KG1 (cell line): Measurements from ENCODE around the gene ESRP2.

Experiments
- DNase-seq: peaks from one replicate; lab custom pipeline; 2025; lab: John Stamatoyannopoulos, UW

ESRP2 gene

DNA sequence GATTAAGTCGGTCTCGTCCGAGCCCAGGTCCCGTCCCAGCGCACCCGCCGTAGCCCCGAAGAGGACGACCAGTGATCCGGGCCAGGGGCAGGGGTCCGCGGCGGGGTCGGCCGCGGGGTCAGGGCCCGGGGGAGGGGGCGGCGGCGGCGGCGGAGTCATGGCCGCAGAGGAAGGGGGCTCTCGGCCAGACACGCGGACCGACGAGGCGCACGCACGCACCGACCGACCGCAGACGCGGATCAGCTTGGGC, at the start of gene ESRP2:
ESRP2 (minus strand) TSS at position 241 of the 250 bp plus-strand sequence; CDS start at position 159, 82 bp downstream.
- DNase-seq, result no peak

DNA sequence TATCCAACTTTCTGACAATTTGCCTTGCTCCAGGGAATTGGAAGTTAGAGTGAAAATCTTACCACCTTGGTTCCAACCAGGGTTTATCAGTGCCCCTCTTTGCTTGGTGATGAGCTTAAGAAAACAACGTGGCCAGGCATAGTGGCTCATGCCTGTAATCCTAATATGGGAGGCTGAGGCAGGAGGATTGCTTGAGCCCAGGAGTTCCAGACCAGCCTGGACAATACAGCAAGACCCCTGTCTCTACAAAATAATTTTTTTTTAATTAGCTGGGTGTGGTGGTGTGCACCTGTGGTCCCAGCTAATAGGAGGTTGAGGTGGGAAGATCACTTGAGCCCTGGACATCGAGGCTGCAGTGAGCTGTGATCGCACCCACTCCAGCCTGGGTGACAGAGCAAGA, 49.8 kb upstream of the ESRP2 start:
- no peak for DNase-seq

DNA sequence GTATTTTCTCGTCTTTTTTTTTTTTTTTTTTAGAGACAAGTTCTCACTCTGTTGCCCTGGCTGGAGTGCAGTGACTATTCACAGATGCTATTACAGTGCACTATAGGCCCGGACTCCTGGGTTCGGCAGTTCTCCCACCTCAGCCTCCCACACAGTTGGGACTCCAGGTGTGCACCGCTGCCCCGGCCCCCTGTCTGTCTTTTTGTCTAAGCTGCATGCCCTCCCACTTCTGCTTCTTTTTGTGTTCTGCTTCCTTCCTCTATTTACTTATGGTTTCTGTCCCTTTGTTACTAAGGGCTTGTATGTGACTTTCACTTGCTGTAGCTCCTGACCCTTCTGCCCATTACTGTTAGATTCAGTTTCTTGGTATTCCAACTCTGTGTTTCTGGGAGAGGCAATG, 48.9 kb upstream of the ESRP2 start:
- DNase-seq, result no peak

DNA sequence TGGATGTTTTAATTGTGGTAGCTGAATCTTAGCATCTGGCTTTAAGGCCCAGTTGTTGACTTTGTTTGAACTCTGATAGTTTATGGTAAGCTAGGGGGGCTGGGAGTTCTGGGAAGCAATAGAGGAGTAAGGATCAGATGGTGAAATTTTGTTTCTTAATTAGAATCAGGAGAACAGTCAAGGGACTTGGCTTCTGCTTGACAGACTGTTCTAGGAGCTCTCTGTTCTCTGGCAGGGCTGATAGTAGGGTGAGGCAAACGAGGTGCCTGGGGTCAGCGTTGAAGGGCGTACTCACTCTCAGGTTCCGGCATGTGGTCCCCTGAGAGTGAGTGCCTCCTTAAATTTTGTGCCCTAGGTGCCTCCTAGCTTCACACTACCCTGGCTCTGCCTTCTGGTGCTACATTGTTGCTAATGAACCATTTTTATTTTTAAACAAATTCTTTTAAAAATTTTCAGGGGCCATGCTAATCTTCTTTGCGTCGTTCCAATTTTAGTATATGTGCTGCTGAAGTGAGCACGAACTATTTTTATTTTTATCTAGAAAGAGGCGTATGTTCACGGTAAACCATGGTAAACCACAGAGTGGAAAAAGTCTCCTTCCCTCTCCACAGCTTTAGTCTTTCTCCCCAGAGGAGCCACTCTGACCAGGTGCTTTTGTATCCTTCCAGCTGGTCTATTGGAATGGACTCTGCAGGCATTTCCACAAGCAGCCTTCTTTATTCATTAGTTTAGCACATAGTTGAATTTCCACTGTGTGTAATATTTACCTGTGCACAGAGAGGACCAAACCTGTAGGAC, 48.1 kb upstream of the ESRP2 start:
- no peak for DNase-seq

DNA sequence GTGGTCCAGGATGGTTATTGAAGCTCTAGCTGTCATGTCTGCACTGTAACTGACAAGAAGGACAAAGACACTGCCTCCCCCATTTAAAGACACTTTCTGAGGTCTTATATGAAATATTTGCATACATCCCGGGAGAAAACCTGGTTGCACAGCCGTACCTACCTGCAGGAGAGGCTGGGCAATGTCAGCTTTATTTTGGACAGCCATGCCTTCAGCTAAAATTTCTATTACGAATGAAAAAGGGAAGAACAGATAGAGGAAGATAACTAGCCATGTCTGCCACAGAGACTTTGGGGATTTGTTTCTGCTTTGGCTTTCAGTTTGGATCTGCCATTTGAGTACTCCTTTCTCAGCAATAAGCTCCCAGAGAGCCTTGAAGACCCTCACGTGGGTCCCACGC, 47.4 kb upstream of the ESRP2 start:
- DNase-seq, result no peak

DNA sequence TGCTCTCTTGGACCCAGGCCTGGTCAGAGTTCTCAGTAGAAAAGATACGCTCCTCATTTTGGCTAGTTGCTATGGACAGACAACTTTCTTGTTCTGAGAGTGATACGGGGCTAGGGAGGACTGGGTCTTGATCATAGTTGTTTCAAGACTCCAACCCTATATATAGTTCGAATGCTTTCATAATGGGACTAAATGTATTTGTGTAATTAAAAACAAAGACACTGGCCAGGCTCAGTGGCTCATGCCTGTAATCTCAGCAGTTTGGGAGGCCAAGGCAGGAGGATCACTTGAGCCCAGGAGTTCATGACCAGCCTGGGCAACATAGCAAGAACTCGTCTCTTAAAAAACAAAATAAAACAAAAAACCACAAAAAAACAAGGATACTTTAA, 46.1 kb upstream of the ESRP2 start:
- no peak for DNase-seq

DNA sequence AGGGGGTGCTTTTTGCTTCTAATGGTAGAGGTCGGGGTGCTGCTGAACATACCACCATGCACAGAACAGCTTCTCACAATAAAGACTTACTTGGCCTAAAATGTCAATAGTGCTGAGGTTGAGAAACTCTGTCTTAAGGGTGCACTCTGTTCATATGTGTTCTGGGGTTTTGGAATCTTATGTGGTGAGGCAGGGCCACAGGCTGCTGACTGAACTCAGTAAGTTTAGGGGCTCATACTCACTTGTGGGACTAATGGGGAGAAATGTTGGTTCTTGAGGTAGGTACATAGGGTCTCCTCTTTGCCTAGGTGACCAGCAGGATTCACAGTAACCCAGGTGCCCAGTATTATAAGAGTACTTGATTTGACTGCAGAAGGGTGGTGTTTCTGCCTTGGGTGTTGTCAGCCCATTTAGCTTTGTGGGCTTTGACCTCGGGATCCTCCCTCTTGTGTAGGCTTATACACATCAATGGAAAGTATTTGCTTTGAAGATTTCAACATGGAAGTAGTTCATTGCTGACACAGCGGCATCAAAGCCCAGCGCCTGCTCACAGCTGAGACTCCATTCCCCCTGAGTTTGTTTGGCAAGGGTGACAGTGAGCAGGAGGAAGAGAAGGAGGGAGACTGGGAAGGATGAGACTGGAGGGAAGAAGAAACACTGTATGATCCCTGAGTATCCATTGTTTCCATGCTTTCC, 45.6 kb upstream of the ESRP2 start:
- no peak for DNase-seq

DNA sequence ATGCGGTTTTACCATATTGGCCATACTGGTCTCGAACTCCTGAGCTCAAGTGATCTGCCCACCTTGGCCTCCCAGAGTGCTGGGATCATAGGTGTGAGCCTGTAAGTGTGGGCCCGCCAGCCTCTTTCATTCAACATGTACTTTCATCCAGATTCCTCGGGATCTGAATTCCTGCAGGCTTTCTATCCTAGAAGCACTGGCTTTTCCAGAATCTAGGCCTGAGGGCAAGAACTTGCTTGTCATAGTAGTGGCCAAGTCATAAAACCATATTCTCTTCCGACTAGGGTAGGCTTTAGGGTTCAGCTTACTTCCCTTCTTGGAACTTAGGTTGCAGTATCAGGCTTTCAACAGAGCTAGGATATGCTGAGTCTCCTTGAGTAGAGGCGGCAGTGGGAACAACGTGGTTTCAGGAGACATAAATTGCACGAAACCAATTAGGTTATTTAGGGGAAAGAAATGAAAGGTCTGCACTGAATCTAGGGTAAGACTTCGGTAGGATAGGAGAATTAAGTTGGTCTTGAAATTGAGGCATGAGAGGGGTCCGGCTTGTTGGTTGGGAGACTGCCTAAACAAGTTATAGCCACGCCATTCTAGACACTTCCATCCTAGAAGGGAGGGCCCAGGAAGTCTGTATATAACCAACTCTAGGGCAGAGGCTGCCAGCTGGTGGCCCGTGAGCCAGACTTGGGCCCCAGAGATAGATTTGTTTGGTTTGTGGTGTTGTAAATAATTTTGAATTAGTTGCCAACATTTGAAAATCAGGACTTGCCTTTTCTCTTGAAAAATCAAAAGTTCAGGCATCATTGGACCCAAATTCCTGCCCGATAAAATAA, 44.0 kb upstream of the ESRP2 start:
- no peak for DNase-seq

DNA sequence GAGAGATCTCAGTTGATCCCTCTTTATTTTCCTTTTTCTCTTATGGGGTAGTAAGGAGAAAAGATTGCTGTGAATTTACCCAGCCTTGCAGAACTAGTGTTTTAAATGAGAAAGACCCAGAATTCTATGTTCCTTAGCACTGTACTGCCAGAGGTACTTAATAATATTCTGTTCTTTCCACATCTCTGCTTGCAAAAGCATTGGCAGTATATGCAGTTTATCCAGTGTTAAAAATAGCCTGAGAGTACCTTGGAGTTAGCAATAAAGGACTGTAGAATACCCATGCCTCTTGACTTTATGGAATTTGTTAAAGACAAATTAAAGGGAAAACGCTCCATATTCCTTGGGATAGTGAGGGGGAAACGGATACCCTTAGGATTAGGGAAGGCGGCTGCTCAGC, 40.3 kb upstream of the ESRP2 start:
- no peak for DNase-seq

DNA sequence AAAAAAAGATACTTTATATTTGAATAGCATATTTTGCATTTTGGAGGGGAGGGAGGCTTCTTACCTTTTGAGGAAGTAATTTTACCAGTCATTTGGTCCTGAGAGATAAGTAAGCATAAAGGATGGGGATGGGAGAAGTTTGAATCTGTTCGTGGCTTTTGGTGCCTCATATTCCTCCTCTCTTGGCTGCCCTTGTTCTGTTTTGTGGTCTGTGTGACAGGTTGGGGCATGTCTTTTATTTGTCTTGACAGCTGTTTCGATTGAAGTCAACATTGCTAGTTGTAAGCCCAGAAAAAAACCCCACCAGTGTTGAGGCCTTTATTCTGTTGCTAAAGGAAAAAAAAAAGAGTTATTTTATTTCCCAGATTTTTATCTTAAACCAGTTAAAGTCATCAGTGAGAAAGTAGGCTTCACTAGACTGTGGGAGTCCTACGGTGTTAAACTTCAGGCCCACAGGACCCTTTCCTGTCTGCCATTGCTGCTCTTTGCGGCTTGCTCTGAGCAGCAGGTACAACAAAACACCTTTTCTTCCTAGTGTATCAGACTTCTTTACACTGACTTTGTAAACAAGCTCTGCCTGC, 39.8 kb upstream of the ESRP2 start:
- no peak for DNase-seq

DNA sequence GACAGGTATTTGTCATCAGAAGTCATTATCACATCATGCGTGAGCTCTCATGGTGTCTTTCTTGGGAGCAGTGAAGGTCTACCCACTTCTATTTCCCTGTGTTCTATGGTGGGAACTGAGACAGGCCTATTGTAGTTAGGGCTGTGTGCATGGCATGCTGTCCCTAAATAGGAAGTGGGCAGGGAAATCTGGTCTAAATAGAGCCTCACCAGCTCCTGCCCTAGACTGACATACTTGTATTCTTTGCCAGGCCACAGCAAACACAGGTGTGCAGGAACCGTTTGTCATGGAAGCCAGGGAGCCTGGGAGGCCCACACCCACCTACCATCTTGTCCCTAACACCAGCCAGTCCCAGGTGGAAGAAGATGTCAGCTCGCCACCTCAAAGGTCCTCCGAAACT, 38.5 kb upstream of the ESRP2 start:
- no peak for DNase-seq

DNA sequence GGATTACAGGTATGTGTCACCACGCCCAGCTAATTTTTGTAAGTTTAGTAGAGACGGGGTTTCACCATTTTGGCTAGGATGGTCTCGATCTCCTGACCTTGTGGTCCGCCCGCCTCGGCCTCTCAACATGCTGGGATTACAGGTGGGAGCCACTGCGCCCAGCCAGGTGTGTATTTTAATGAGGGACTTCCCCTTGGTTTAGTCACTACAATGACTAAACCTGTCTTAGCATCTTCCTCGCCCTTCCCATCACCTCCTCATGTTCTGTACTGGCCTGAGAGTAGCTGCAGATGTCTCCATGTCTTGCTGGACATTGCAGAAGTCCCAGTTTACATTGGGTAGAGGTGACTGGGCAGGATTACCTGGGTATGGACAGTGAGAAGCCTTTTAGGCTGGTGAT, 38.0 kb upstream of the ESRP2 start:
- no peak for DNase-seq

DNA sequence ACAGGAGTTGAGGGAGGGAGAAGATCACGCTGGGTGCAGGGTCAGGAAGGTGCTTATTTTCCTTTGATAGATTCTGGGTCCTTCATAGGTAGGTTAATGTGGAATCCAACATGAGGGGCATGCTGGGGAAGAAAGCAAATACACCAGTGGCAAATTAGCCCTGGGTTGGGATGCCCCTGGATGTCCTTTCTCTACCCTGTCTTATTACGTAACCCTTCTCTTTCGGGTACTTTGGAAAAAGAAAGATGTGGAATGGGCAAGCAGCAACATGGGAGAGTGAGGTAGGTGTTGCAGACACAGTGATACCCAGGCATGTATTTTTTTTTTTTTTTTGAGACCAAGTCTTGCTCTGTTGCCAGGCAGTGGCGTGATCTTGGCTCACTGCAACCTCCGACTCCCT, 37.5 kb upstream of the ESRP2 start:
- DNase-seq, result no peak

DNA sequence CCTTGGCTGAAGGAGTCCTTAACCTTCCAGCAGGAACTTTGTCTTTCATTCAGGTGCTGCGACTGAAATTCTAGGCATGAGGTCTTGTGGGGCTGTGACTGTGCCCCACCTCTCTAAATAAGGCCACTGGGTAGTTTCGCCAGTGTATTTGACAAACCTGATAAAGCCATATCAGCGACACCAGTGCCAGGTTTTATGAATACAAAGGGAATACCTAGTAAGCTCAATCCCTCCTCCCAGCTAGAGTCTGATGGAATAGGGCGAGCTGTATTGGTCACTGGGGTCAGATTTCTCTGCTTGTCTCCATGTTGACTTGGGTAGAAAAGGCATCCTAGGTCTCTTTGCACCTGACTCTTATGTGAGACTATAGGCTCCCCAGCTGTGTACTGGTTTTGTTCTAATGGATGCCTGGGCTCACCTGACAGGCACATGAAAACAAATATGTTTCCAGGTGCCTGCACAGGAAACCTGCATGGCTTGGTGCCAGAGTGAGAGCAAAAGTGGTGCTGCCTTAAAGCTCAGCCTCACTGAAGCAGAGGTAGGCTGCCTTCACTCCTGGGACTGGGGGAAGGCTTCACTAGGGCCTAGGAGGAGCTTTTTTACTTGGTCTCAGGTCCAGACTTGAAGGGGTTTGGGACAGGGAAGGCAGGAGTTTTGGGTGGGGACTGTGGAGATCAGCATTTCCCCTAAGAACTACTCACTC, 36.7 kb upstream of the ESRP2 start:
- no peak for DNase-seq

DNA sequence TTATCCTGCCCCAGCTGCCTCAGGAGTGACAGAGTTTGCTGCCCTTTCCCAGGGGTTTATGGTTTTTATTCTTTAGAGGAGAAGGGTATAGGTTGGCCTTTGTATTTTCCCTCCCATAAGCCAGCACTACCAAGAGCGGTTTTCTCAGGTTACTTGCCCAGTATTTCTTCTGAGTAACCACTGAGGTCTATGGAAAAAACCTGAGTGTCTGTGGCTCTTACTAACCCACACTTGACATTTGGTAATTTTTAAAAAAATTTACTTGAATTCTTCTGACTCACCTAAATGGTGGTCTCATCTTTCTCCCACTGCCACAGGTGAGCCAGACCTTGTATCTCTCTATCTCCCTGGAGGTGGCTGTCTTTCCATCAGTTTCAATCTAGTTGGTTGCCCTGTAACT, 34.4 kb upstream of the ESRP2 start:
- no peak for DNase-seq

DNA sequence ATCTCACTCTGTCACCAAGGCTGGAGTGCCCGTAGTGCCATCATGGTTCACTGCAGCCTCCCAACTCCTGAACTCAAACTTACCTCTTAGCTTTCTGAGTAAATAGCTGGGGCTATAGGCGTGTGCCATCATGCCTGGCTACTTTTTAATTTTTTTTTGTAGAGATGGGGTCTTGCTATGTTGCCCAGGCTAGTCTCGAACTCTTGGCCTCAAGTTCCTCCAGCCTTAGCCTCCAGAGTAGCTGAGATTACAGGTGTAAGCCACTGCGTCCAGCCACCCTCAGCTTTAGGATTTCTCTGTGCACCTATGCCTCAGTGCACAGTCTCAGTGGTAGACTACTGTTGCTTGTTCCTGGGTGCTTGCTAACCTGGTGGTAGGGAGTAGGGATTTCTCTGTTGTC, 33.9 kb upstream of the ESRP2 start:
- DNase-seq, result no peak

DNA sequence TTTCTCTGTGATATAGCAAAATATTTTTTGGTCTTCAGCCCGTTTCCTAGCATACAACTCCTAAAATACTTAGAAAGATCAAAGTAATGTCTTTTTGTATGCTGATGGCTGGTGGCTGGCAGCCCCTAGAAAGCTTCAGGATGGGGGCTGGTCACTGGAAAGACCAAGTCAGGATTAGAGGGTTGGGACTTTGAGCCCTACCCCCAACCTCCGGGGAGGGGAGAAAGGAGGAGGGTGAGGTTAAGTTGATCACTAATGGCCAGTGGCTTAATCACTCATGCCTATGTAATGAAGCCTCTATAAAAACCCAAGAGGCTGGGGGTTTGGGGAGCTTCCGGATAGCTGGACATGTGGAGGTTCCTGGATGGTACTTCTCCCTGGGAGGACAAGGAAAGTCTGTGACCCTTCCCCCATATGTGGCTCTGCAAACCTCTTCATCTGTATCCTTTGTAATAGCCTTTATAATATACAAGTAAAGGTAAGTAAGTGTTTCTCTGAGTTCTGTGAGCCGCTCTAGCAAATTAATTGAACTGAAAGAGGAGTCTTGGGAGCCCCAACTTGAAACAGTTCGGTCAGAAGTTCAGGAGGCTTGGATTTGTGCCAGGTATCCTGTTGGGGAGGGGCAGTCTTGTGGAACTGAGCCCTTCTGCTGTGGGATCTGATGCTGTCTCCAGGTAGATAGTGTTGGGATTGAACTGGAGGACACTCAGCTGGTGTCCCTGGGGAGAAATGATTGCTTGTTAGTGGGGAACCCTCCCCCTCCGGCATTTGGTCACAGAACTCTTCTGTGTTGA, 31.9 kb upstream of the ESRP2 start:
- DNase-seq, result no peak

DNA sequence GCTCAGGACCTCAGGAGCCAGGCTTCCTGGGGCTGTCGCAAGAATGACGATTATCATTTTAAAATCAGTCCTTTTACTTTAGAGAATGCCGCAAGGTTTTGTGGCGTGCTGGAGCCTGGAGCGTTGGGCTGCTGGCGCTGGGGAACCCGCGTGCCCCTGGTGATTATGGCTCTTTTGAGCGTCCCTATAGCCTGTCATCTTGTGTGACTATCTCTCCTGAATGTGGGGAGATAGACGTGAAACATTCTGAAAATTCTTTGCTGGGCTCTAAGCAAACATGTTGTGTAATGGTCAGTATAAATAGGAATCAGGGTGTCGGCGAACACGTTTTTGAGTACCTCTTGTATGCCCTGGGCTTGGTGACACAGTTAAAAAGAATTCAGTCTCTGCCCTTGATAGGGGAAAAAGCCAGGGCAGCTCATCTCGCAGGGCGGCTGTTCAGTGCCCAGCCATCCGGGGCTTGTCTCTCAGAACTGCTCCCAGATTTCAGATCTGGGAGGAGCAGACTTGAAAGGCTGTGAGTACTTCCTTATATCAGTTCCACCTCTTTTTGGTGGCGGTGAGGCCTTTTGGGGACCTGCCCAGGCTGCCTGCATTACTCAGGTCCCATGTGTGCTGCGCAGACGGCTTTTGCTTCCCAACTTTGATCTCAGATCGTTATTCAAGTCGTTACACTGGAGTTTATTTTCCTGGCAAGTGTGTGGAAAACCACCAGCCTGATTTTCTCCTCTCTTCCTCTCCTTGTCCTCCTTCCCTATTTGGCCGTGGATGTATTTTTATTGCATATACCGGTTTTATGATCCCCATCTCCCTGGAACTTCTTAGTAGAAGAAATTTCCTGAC, 29.4 kb upstream of the ESRP2 start:
- peak; percentile 34 for DNase-seq

DNA sequence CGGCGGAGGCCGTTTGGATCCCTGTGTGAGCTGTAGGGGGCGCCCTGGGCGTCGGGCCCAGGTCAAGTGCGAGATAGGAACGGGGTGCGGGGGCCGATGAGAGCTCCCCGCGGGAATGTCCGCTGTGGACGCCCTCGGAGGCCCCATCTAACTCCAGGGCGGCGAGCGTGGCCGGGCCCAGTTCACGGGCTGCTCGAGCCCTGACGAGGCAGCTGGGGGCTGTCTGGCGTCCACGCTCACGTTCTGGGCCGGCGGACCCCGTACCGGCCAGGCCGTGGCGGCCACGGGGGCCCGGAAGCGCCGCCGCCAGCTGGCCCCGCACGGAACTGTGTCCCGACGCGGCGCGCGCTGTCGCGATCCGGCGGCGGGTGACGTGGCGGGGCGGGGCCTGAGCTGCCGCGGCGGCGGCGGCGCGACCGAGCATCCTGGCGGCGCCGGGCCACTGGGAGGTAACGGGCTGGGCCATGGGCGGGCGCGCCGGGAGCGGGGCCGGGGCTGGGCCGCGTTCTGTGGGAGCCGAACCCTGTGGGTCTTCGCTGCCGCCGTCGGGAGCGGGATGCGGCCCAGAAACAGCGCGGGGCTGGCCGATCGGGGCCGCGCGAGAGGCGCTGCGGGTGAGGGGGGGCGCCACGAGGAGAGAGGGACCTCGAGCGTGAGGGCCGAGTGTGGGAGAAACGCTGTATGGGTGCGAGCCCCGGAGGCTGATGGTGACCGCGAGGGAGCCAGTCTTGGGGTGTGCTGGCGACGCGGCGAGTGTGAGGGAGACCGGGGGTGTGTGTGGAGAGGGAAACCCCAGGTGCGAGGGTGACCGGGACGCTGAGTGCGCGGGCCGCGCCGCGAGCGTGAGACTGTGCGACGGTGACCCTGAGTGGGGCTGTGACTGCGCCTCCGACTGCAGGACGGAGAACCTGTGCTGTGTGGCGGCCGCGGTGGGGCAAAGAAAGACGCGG, 28.5 kb upstream of the ESRP2 start, which contains the start of gene SLC7A6:
SLC7A6 (plus strand) TSS at position 399 of the 950 bp plus-strand sequence. CDS start 10,201 bp downstream, outside the sequence.
- DNase-seq, result peak; percentile 78
